GM12878 (cell line): ENCODE results near the gene GAS2. TPM values are rescaled to one million over a fixed set of nuclear protein-coding genes. Genes with fewer than 3 reads are reported as not detected.
"Not testable (repeated sequence)": the region's sequence is repeated elsewhere in the genome, so short reads cannot be mapped to it uniquely, and the experiment has no call there.

Experiments
- ATAC-seq: fragments of 200-7000 bp; cut with Tn5 transposase; 3 replicates; pipeline ENCODE4 v1.9.1; 2020; ENCODE audit warnings: mild to moderate bottlenecking, moderate library complexity
- BruUV-seq: library from RNA; stranded (reverse); fragments of 400-500 nt; replicated peaks from 2 replicates; lab custom pipeline; 2021; lab: Mats Ljungman, UMichigan
- CTCF ChIA-PET: fragments of 300-600 bp; sonication (Branson Sonifier 250); formaldehyde crosslinking; extraction: SDS; loops from one replicate; lab custom pipeline; 2021; ENCODE audit warnings: inconsistent platforms; lab: Yijun Ruan, JAX
- POLR2A ChIA-PET: fragments of 350-600 bp; formaldehyde crosslinking; extraction: SDS; loops from one replicate; lab custom pipeline; 2021; ENCODE audit warnings: inconsistent platforms; lab: Charles Lee
- RAD21 ChIA-PET: fragments of 300-600 bp; sonication (Branson Sonifier 250); formaldehyde crosslinking; loops from one replicate; lab custom pipeline; 2023; ENCODE audit warnings: antibody characterized with exemption; ENCODE audit not compliant: unreplicated experiment; lab: Charles Lee
- SMC1A ChIA-PET: fragments of 300-600 bp; sonication (Branson Sonifier 250); formaldehyde crosslinking; loops from one replicate; lab custom pipeline; 2023; ENCODE audit not compliant: unreplicated experiment, uncharacterized antibody; lab: Charles Lee
- DNase-seq: peaks from one replicate; pipeline ENCODE4 v3.0.0-alpha.2; 2011; ENCODE audit warnings: low read depth, low spot score
- FAIRE-seq: peaks from 3 replicates; lab custom pipeline; 2011; peaks lifted over from hg19 to GRCh38; lab: Jason Lieb, UNC
- H2AFZ ChIP-seq: 2 replicates; pipeline ENCODE4 v1.6.0; 2011; ENCODE audit warnings: low read depth, low read length, control low read depth; ENCODE audit not compliant: control insufficient read depth
- H3K27ac ChIP-seq: 2 replicates; pipeline ENCODE4 v1.5.1; 2011; ENCODE audit warnings: control low read depth; ENCODE audit not compliant: control insufficient read depth, insufficient read depth
- H3K27me3 ChIP-seq, 2 experiments: replicated peaks in 1 of 2; 2 replicates each; pipeline versions ENCODE4 v1.6.0 to v1.6.1; 2011; ENCODE audit warnings: low read length in 1 of 2; ENCODE audit not compliant: control insufficient read depth in 2 of 2, insufficient read depth in 2 of 2
- H3K36me3 ChIP-seq, 2 experiments: 2 replicates each; pipeline ENCODE4 v1.5.1; 2011; ENCODE audit warnings: low read length in 1 of 2; ENCODE audit not compliant: control insufficient read depth in 2 of 2, insufficient read depth in 2 of 2
- H3K4me1 ChIP-seq: 2 replicates; pipeline ENCODE4 v1.6.1; 2011; ENCODE audit warnings: mild to moderate bottlenecking, low read length, moderate library complexity, mixed read lengths; ENCODE audit not compliant: control insufficient read depth, insufficient read depth
- H3K4me2 ChIP-seq: 2 replicates; pipeline ENCODE4 v1.6.0; 2011; ENCODE audit warnings: control low read depth; ENCODE audit not compliant: control insufficient read depth, insufficient read depth
- H3K4me3 ChIP-seq: fragments of 200-600 bp; sonication (generic); 2 replicates; pipeline ENCODE4 v1.5.1; 2016
- H3K79me2 ChIP-seq: 2 replicates; pipeline ENCODE4 v1.6.0; 2011; ENCODE audit warnings: low read length; ENCODE audit not compliant: control insufficient read depth, insufficient read depth
- H3K9ac ChIP-seq: 2 replicates; pipeline ENCODE4 v1.8.0; 2011; ENCODE audit warnings: low read length, control low read depth, mixed read lengths; ENCODE audit not compliant: control insufficient read depth, insufficient read depth
- H3K9me3 ChIP-seq: replicated peaks from 3 replicates; pipeline ENCODE4 v1.5.1; 2011; ENCODE audit warnings: mild to moderate bottlenecking, low read length; ENCODE audit not compliant: control insufficient read depth, insufficient read depth
- H4K20me1 ChIP-seq: 2 replicates; pipeline ENCODE4 v1.6.0; 2011; ENCODE audit not compliant: control insufficient read depth, insufficient read depth
- ATF2 ChIP-seq: IDR thresholded peaks from 2 replicates; pipeline ENCODE4 v1.6.1; 2012; ENCODE audit warnings: low read length, inconsistent platforms
- ATF7 ChIP-seq: fragments of 450-650 bp; IDR thresholded peaks from 2 replicates; pipeline ENCODE4 v1.6.1; 2016; ENCODE audit warnings: low read depth, mild to moderate bottlenecking
- BACH1 ChIP-seq: fragments of 450-650 bp; IDR thresholded peaks from 2 replicates; pipeline ENCODE4 v1.6.1; 2017; ENCODE audit warnings: mild to moderate bottlenecking, borderline replicate concordance
- ESRRA ChIP-seq: IDR thresholded peaks from 2 replicates; pipeline ENCODE4 v1.6.1; 2012; ENCODE audit warnings: mild to moderate bottlenecking, low read length, improper control_type of control experiment
- ETV6 ChIP-seq, 2 experiments: fragments of 450-650 bp in 1 of 2; IDR thresholded peaks in 1 of 2; conservative IDR thresholded peaks in 1 of 2; 2 replicates each; pipeline ENCODE4 v1.6.1; 2014; ENCODE audit warnings: antibody characterized with exemption in 1 of 2, borderline replicate concordance in 1 of 2, low read depth in 1 of 2, mild to moderate bottlenecking in 1 of 2, moderate library complexity in 1 of 2
- POU2F2 ChIP-seq: IDR thresholded peaks from 3 replicates; pipeline ENCODE4 v1.6.1; 2011; ENCODE audit warnings: low read depth, mild to moderate bottlenecking, low read length, borderline replicate concordance
- PRDM15 ChIP-seq: fragments of 450-650 bp; formaldehyde crosslinking; IDR thresholded peaks from 2 replicates; pipeline ENCODE4 v1.4.0; 2020; ENCODE audit warnings: mild to moderate bottlenecking, moderate library complexity
- RB1 ChIP-seq: fragments of 450-650 bp; formaldehyde crosslinking; IDR thresholded peaks from 2 replicates; pipeline ENCODE4 v1.6.1; 2017; ENCODE audit warnings: mild to moderate bottlenecking, borderline replicate concordance
- TCF7 ChIP-seq: IDR thresholded peaks from 2 replicates; pipeline ENCODE4 v1.6.1; 2014; ENCODE audit warnings: antibody characterized with exemption, borderline replicate concordance
- WRNIP1 ChIP-seq: IDR thresholded peaks from 2 replicates; pipeline ENCODE4 v1.6.1; 2011; ENCODE audit warnings: low read depth, low read length, improper control_type of control experiment, borderline replicate concordance
- ZNF274 ChIP-seq: IDR thresholded peaks from one replicate; pipeline ENCODE4 v1.8.0; 2011; ENCODE audit not compliant: insufficient read length, insufficient read depth
- ZNF622 ChIP-seq: fragments of 450-650 bp; IDR thresholded peaks from 2 replicates; pipeline ENCODE4 v1.6.1; 2017; ENCODE audit warnings: mild to moderate bottlenecking, inconsistent platforms
- ZZZ3 ChIP-seq: IDR thresholded peaks from 2 replicates; pipeline ENCODE4 v1.6.1; 2011; ENCODE audit warnings: low read depth; ENCODE audit not compliant: control insufficient read depth, insufficient read length
- WGBS: methylation state at CpG from one replicate; pipeline ENCODE4 v1.1.6; 2016; ENCODE audit warnings: low lambda C conversion rate; ENCODE audit not compliant: insufficient replicate concordance, insufficient coverage; ENCODE audit errors: missing lambda C conversion rate; 5-methylcytosine and 5-hydroxymethylcytosine counted together
- in situ Hi-C: fragments of 300-500 bp; cut with MboI; formaldehyde crosslinking; loops from 9 replicates; pipeline ENCODE4 v1.14.3; 2018; ENCODE audit warnings: mixed read lengths
- intact Hi-C: fragments of 100-400 bp; cut with micrococcal nuclease; formaldehyde crosslinking; loops from one replicate; pipeline ENCODE4 v1.14.2; 2022; ENCODE audit not compliant: unreplicated experiment
- polyA plus RNA-seq, 11 experiments: library from polyadenylated mRNA; depleted of rRNA in 4 of 11; unstranded in 6 of 11; stranded (reverse) in 5 of 11; fragments of >200 nt; fragmentation: Nextera tagmentation in 4 of 11; fragmentation: Illumina TruSeq in 1 of 11; extraction: Ambion mirVana in 4 of 11; extraction: Trizol in 1 of 11; gene quantifications; 1 replicate in 1 of 11; 2 replicates in 10 of 11; pipeline versions ENCODE4 v1.2.1 to v1.2.3, GENCODE V29; 2011 to 2016; ENCODE audit warnings: inconsistent platforms in 2 of 11, missing spikeins in 2 of 11, low read depth in 1 of 11
- total RNA-seq, 4 experiments: library from RNA; depleted of rRNA in 3 of 4; stranded (reverse); fragments of >200 nt in 3 of 4; fragmentation: Illumina TruSeq in 1 of 4; extraction: Trizol in 1 of 4; gene quantifications; 2 replicates each; pipeline versions ENCODE4 v1.2.1 to v1.2.3, GENCODE V29; 2013 to 2021

Gene GAS2
- total and polyA plus RNA-seq, 10 of the 15 experiments (the other 5 are each of a cell fraction or from before 2014, with no cell fraction given) = 16.4 to 81.4 (median 26.2) TPM

GRCh38 chr11:22641559-22641958, 24.9 kb upstream of the GAS2 start:
- no peak for FAIRE-seq
- Histone ChIP-seq H3K4me1 (no peaks in the 10 kb centered on the region), H3K4me2 (no peak overlapping the region), H3K9ac (no peak overlapping the region), H3K79me2 (no peaks in the 10 kb centered on the region), H3K4me3 (no peak overlapping the region), H3K27ac (no peak overlapping the region), H2AFZ (no peak overlapping the region), H3K36me3 (no peaks in the 10 kb centered on the region), H4K20me1 (no peaks in the 10 kb centered on the region), H3K9me3 (no peaks in the 10 kb centered on the region), H3K27me3 (no peaks in the 10 kb centered on the region)
- no peak for ATAC-seq
- SMC1A ChIA-PET = interaction anchor here (1.3 kb wide), 1 partner anchor 9 kb away, joined by 4 read pairs; no protein-coding TSS in a partner anchor
- POLR2A ChIA-PET = no interaction called here
- RAD21 ChIA-PET = interaction anchor here (0.5 kb wide), 1 partner anchor 12 kb away, joined by 3 read pairs; no protein-coding TSS in a partner anchor
- BruUV-seq = no TSS peak
- CTCF ChIA-PET = interaction anchor here (0.5 kb wide), 1 partner anchor 51 kb away, joined by 3 read pairs; no protein-coding TSS in a partner anchor
- DNase-seq = no peak
- TF ChIP-seq ATF7 (no peak), RB1 (no peak), PRDM15 (CRISPR knock-in tag) (no peak), ETV6 (conservative IDR thresholded peaks at IDR 0.05 in 1 of 2, IDR thresholded peaks at IDR 0.05 in 1 of 2; ENCODE audit: borderline replicate concordance in 1 of 2, low read depth in 1 of 2) (no peak), ZNF274 (no peak), BACH1 (no peak), ESRRA (no peak), ATF2 (no peak), ZNF622 (no peak), TCF7 (no peak), WRNIP1 (no peak), ZZZ3 (no peak), POU2F2 (no peak)
- intact Hi-C loops (no loop called here), in situ Hi-C loops (no loop called here)

- SMC1A ChIA-PET = interaction anchor here (0.6 kb wide), 1 partner anchor 139 kb away, joined by 3 read pairs; no protein-coding TSS in a partner anchor
- in situ Hi-C loops, H4K20me1 ChIP-seq, H3K4me2 ChIP-seq, FAIRE-seq, H3K36me3 ChIP-seq, RAD21 ChIA-PET, H3K9ac ChIP-seq, H3K79me2 ChIP-seq, H3K9me3 ChIP-seq, DNase-seq, POLR2A ChIA-PET, H3K27me3 ChIP-seq, intact Hi-C loops, H2AFZ ChIP-seq, H3K4me1 ChIP-seq, H3K27ac ChIP-seq, ATAC-seq, BruUV-seq, H3K4me3 ChIP-seq, CTCF ChIA-PET: not testable (repeated sequence)
- 89% methylated on average over 13 of the region's 15 CpGs for WGBS
These were observed 14.1 kb upstream of the GAS2 start for GRCh38 chr11:22652346-22652745.
